Activated CD4-positive, alpha-beta memory T cell treated with anti-CD3 and anti-CD28 coated beads, Interleukin-2, amount 10 ng/mL, durations not matched to agents 7 days and 5 days (primary cell): ENCODE results near the gene TMC7. TPM values are rescaled to one million over a fixed set of nuclear protein-coding genes. Genes with fewer than 3 reads are reported as not detected.

Experiments
- CTCF ChIA-PET: fragments of 350-600 bp; sonication (Branson Sonifier 250); formaldehyde crosslinking; loops from one replicate; lab custom pipeline; 2021; ENCODE audit warnings: antibody characterized with exemption, inconsistent platforms; lab: Charles Lee
- POLR2A ChIA-PET: fragments of 350-600 bp; sonication (Branson Sonifier 250); formaldehyde crosslinking; loops from one replicate; lab custom pipeline; 2021; ENCODE audit warnings: antibody characterized with exemption; lab: Charles Lee
- DNase-seq: peaks from one replicate; pipeline ENCODE4 v3.0.0-alpha.2; 2020
- H3K27ac Mint-ChIP-seq: one replicate; pipeline ENCODE4 v1.8.0; 2021; ENCODE audit warnings: mild to moderate bottlenecking, mixed read lengths
- H3K27me3 Mint-ChIP-seq: one replicate; pipeline ENCODE4 v1.8.0; 2021; ENCODE audit warnings: mixed read lengths
- H3K36me3 Mint-ChIP-seq: one replicate; pipeline ENCODE4 v1.8.0; 2021; ENCODE audit warnings: low read depth, mixed read lengths
- H3K4me1 Mint-ChIP-seq: one replicate; pipeline ENCODE4 v1.8.0; 2021; ENCODE audit warnings: mixed read lengths
- H3K4me3 Mint-ChIP-seq: one replicate; pipeline ENCODE4 v1.8.0; 2021; ENCODE audit warnings: mild to moderate bottlenecking, mixed read lengths
- H3K9me3 Mint-ChIP-seq: one replicate; pipeline ENCODE4 v1.8.0; 2021; ENCODE audit warnings: mixed read lengths
- total RNA-seq, 2 experiments: library from RNA; stranded (reverse); gene quantifications; one replicate each; pipeline ENCODE4 v1.2.3, GENCODE V29; 2021

TMC7 gene
- total RNA-seq, 2 experiments from 2014 or later, result not detected

DNA sequence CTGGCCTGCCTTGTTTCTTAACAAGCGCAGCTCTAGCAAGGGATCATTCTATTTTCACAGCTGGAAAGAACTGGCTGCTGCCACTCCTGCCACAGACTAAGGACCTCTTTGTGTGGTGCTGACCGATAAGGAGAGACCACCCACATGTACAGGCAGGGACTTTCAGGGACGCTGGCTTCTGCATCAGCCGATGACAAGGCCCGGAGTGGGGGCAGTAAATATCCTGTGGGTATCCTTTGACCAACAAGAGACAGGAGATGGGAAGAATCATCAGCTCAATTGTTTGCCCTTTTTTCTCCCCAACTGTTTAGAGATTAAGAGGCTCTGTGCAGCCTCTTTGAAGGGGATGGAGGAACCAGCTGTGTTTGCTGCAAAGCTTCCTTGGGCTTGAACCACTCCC, 120.9 kb downstream of the TMC7 start:
- peaks cover 7% of the 10 kb centered on the region for H3K9me3 Mint-ChIP-seq
- H3K27me3 Mint-ChIP-seq, result peaks cover 11% of the 10 kb centered on the region
- no peaks in the 10 kb centered on the region for H3K36me3 Mint-ChIP-seq
- no peak overlapping the region for H3K27ac Mint-ChIP-seq
- ChIA-PET POLR2A (no interaction called here), CTCF (interaction anchor here (1.0 kb wide), 1 partner anchor 15 kb away, joined by 3 read pairs; no protein-coding TSS in a partner anchor)
- H3K4me3 Mint-ChIP-seq, result no peak overlapping the region
- H3K4me1 Mint-ChIP-seq, result peaks cover 2% of the 10 kb centered on the region
- DNase-seq, result no peak

DNA sequence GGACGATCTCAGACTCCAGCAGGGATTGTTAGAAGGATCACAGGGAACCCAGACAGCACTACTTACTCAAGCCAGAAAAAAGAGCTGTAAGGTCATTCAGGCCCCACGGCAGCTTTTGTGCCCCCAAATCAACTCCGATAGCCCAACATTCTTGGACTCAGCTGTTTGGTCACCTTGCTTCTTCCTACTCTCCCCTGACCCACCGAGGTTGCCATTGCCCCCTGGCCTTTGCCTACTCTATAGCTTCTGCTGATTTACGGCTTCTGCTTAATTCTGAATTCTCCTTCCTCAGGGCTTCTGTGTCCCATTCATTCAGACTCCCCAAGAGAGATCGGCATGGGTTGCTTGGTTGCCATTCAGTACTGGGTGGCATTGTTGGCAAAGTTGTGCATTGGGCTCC, 121.4 kb downstream of the TMC7 start:
- CTCF ChIA-PET, result interaction anchor here (1.0 kb wide), 1 partner anchor 14 kb away, joined by 3 read pairs; no protein-coding TSS in a partner anchor
- no peak overlapping the region for H3K27ac Mint-ChIP-seq
- POLR2A ChIA-PET, result no interaction called here
- H3K36me3 Mint-ChIP-seq, result no peaks in the 10 kb centered on the region
- peaks cover 6% of the 10 kb centered on the region for H3K27me3 Mint-ChIP-seq
- DNase-seq, result no peak
- H3K9me3 Mint-ChIP-seq, result peaks cover 2% of the 10 kb centered on the region
- H3K4me1 Mint-ChIP-seq, result peaks cover 2% of the 10 kb centered on the region
- H3K4me3 Mint-ChIP-seq, result no peak overlapping the region

DNA sequence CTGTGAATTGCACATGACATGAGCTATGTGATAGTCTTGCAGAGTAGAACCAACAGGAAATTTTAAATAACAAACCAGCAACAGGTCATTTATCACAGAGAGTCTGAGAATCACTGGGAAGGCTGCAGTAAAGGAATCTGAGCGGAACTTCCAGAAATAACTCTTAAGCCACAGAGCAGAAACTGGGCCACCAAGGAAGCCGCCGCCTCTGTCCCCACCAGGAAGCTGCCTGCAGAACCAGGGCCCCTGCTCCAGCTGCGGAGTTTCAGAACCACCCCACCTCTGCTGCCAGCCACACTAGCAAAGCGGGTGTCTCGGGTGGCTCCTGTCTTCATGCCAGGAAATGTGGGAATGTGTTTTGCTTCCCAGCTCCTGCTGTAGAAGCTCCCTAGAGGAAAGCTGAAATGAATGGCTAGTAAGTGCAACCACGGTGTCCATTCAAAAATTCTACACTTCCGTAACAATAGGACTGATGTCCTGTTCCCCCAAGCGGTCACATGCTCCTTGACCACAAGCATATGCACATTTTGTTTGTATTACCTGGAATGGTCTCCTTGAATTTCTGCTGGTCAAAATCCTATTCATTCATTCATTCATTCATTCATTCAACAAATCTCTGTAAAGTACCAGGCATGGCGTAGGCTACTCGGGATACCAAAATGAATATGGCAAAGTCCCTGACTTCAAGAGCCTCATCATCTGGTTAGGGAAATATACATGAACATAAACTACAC, 122.3 kb downstream of the TMC7 start:
- H3K27me3 Mint-ChIP-seq, result peaks cover 6% of the 10 kb centered on the region
- CTCF ChIA-PET, result interaction anchor here (1.5 kb wide), 1 partner anchor 21 kb away, joined by 4 read pairs; no protein-coding TSS in a partner anchor
- POLR2A ChIA-PET, result no interaction called here
- no peak for DNase-seq
- H3K9me3 Mint-ChIP-seq, result no peaks in the 10 kb centered on the region
- H3K4me1 Mint-ChIP-seq, result peaks cover 2% of the 10 kb centered on the region
- no peak overlapping the region for H3K4me3 Mint-ChIP-seq
- no peak overlapping the region for H3K27ac Mint-ChIP-seq
- H3K36me3 Mint-ChIP-seq, result no peaks in the 10 kb centered on the region

DNA sequence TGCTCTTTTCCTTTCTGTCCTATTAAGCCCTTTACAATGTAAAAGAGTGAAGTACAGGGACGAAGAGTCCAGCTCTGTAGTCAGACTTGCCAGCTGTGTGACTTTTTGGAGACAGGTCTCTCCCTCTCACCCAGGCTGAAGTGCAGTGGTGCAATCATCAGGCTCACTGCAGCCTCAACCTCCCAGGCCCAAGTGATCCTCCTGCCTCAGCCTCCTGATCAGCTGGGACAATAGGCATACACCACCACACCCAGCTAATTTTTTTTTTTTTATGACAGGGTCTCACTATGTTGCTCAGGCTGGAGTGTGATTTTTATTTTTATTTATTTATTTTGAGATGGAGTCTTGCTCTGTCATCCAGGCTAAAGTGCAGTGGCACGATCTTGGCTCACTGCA, 122.9 kb downstream of the TMC7 start:
- ChIA-PET POLR2A (no interaction called here), CTCF (interaction anchor here (1.5 kb wide), 1 partner anchor 22 kb away, joined by 4 read pairs; no protein-coding TSS in a partner anchor)
- peaks cover 6% of the 10 kb centered on the region for H3K27me3 Mint-ChIP-seq
- no peak for DNase-seq
- H3K4me1 Mint-ChIP-seq, result peaks cover 2% of the 10 kb centered on the region
- no peak overlapping the region for H3K4me3 Mint-ChIP-seq
- H3K27ac Mint-ChIP-seq, result no peak overlapping the region
- no peaks in the 10 kb centered on the region for H3K9me3 Mint-ChIP-seq
- H3K36me3 Mint-ChIP-seq, result no peaks in the 10 kb centered on the region

DNA sequence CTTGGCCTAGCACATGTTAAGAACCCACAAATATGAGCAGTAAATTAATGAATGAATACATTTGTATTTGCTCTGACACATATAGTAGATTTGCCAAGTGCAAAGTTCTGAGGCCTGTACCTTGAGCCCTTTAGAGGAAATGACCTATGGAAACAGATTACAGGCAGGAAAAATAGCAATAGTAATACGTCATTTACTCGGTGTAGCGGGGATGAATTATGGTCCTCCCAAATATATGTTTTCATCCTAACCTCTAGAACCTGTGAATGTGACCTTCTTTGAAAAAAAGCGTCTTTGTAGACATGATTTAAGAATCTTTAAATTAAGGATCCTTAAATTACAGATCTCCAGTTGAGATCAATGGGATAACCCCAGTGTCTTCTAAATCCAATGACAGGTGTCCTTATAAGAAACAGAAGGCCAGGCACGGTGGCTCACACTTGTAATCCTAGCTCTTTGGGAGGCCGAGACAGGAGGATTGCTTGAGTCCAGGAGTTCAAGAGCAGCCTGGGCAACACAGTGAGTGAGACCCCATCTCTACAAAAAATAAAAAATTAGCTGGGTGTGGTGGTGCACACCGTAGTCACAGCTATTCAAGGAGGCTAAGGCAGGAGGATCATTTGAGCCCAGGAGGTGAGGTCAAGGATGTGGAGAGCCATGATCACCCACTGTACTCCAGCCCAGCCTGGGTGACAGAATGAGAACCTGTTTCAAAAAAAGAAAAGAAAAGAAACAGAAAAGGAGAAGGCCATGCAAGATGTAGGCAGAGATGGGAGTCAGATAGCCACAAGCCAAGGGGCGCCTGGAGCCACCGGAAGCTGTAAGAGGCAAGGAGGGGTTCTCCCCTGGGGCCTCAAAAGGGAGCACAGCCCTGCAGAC, 124.9 kb downstream of the TMC7 start:
- Mint-ChIP-seq H3K27ac (no peak overlapping the region), H3K27me3 (peaks cover 12% of the 10 kb centered on the region), H3K9me3 (no peaks in the 10 kb centered on the region), H3K4me1 (peaks cover 10% of the 10 kb centered on the region), H3K4me3 (no peak overlapping the region), H3K36me3 (no peaks in the 10 kb centered on the region)
- POLR2A ChIA-PET, result interaction anchor here (1.2 kb wide), 1 partner anchor 9 kb away, joined by 3 read pairs; no protein-coding TSS in a partner anchor
- no peak for DNase-seq
- CTCF ChIA-PET, result interaction anchor here (0.7 to 1.2 kb wide), 2 partner anchors 10 to 22 kb away, joined by 3 read pairs; no protein-coding TSS in a partner anchor

DNA sequence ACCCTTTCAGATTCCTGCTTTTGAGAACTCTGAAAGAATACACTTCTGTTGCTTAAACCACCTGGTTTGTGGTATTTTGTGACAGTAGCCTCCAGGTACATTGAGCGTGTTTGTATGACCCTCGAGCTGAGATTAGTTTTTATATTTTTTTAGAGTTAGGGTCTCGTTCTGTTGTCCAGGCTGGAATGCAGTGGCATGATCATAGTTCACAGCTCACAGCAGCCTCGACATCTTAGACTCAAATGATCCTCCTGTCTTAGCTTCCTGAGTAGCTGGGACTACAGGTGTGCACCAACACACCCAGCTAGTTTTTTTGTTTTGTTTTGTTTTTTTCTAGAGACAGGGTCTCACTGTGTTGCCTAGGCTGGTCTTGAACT, 125.5 kb downstream of the TMC7 start:
- peaks cover 12% of the 10 kb centered on the region for H3K27me3 Mint-ChIP-seq
- H3K27ac Mint-ChIP-seq, result no peak overlapping the region
- POLR2A ChIA-PET, result no interaction called here
- no peak overlapping the region for H3K4me3 Mint-ChIP-seq
- no peaks in the 10 kb centered on the region for H3K9me3 Mint-ChIP-seq
- DNase-seq, result no peak
- H3K4me1 Mint-ChIP-seq, result peaks cover 10% of the 10 kb centered on the region
- H3K36me3 Mint-ChIP-seq, result no peaks in the 10 kb centered on the region
- CTCF ChIA-PET, result interaction anchor here (1.2 kb wide), 1 partner anchor 10 kb away, joined by 3 read pairs; no protein-coding TSS in a partner anchor

DNA sequence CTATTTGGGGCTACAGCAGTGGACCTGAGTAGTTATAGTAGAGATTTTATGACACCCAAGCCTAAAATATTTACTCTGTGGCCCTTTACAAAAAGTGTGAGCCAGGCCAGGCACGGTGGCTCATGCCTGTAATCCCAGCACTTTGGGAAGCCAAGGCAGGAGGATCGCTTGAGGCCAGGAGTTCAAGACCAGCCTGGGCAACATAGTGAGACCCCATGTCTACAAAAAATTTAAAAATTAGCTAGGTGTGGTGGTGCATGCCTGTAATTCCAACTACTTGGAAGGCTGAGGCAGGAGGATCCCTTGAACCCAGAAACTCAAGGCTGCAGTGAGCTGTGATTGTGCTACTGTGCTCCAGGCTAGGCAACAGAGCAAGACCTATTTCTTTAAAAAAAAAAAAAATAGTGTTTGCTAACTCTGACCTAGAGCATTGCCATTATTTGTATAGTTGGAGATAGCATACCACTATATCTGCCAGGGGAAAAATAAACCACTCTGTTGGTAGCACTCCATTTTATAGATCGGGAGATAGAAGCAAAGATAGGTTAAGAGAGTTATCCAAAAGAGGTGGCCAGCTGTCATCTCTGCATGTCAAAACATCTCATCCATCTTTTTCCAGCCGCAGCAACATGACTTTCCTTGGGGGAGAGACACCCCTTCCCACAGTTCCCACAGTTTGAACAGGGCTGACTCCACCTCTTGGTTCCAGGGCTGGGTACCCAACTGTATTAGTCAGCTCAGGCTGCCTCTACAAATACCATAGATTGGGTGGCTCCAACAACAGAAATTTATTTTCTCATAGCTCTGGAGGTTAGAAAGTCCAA, 127.0 kb downstream of the TMC7 start:
- ChIA-PET POLR2A (interaction anchor here (2.5 kb wide), 1 partner anchor 44 kb away, joined by 6 read pairs; the partner anchor contains the start of gene COQ7), CTCF (no interaction called here)
- Mint-ChIP-seq H3K27ac (no peak overlapping the region), H3K9me3 (no peaks in the 10 kb centered on the region), H3K27me3 (peaks cover 12% of the 10 kb centered on the region), H3K36me3 (peaks cover 5% of the 10 kb centered on the region), H3K4me3 (no peak overlapping the region), H3K4me1 (peaks cover 17% of the 10 kb centered on the region)
- no peak for DNase-seq

DNA sequence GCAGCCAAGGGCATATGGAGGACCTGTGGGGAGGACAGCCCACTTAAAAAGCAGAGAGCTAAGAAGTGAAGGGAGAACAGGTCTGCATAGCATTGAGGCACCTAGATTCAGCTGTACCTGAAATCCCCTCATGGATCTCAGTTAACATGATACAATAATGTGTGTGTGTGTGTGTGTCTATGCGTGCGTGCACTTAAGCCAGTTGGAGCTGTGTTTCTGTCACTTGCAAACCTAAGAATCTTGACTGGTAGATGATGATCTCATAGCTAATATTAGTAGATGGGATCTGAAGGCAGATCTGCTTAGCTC, 128.3 kb downstream of the TMC7 start:
- H3K4me1 Mint-ChIP-seq, result peaks cover 28% of the 10 kb centered on the region
- peaks cover 12% of the 10 kb centered on the region for H3K27me3 Mint-ChIP-seq
- no peaks in the 10 kb centered on the region for H3K9me3 Mint-ChIP-seq
- ChIA-PET POLR2A (interaction anchor here (0.6 to 2.5 kb wide), 3 partner anchors 14 to 45 kb away, joined by 3 to 6 read pairs (median 3); partner anchors contain the start of gene COQ7), CTCF (interaction anchor here (0.9 to 1.2 kb wide), 3 partner anchors 24 to 322 kb away, joined by 3 to 7 read pairs (median 4); partner anchors contain the start of gene RPS15A)
- H3K27ac Mint-ChIP-seq, result no peak overlapping the region
- DNase-seq, result no peak
- H3K36me3 Mint-ChIP-seq, result peaks cover 5% of the 10 kb centered on the region
- peak overlapping the region; percentile 2 for H3K4me3 Mint-ChIP-seq

Other genes with a start within 250 kb of the TMC7 start
- gene RPS15A, start 193.6 kb upstream of the TMC7 start, total RNA-seq, result 1,000 to 10,000 TPM; 1,725 to 1,747 TPM
- gene ARL6IP1, start 182.4 kb upstream of the TMC7 start, total RNA-seq, result 100 to 1,000 TPM; 264 to 277 TPM
- 100 to 1,000 TPM; 107 to 109 TPM for gene SMG1, start 57.5 kb upstream of the TMC7 start, total RNA-seq
- 10 to 100 TPM; 13.2 to 14.6 TPM for gene COQ7, start 83.7 kb downstream of the TMC7 start, total RNA-seq
- 10 to 100 TPM; 11.1 to 11.2 TPM for gene ITPRIPL2, start 130.0 kb downstream of the TMC7 start, total RNA-seq
- not detected for gene SYT17, start 184.3 kb downstream of the TMC7 start, total RNA-seq